T-helper 2 cell (primary cell): ENCODE data around the gene COL11A1.
"Not testable (repeated sequence)": the region's sequence is repeated elsewhere in the genome, so short reads cannot be mapped to it uniquely, and the experiment has no call there.

Source experiments
- DNase-seq, 5 experiments: peaks; one replicate each; pipeline versions ENCODE4 v3.0.0 to v3.0.0-alpha.2; 2012 to 2022

COL11A1 gene

DNA sequence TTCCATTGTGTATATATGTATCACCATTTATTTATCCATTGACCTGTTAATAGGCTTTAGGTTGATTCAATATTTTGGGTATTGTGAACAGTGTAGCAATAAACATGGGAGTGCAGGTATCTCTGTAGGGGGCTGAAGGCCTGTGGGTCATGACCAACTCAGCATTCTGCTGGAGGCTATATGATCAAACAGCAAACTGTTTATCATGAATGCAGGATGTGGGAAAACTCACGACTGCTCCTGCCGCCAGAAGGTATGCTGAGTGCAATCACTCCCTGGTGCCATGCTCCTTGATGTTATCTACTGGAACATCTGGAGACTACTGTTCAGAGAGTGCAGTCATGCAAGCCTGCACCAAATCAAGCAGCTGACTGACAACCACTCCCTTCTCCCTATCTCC lies 275.2 kb downstream of the COL11A1 start:
- DNase-seq: no peak

GRCh38 chr1:102826706-102827105 lies 281.6 kb downstream of the COL11A1 start:
- DNase-seq: not testable (repeated sequence)
